ENCODE data around the gene CLDN11.
A peak's percentile ranks its signal among the peaks of the same experiment; 100 is the strongest.

The CLDN11 gene

GRCh38 chr3:170476291-170476690 lies 57.6 kb downstream of the CLDN11 start:
- no peak overlapping the region for H3K4me3 ChIP-seq (ENCODE audit: low read length)
- DNase-seq (ENCODE audit: low read depth) = no peak
- TF ChIP-seq CTCF (conservative IDR thresholded peaks at IDR 0.05; ENCODE audit: low read length) = no peak

- DNase-seq (ENCODE audit: low read depth) = no peak
- H3K4me3 ChIP-seq (ENCODE audit: low read length) = no peak overlapping the region
- no peak for TF ChIP-seq CTCF (conservative IDR thresholded peaks at IDR 0.05; ENCODE audit: low read length)
These were observed 58.7 kb downstream of the CLDN11 start for GRCh38 chr3:170477395-170477794.

GRCh38 chr3:170480111-170480510 lies 61.4 kb downstream of the CLDN11 start:
- TF ChIP-seq CTCF (conservative IDR thresholded peaks at IDR 0.05; ENCODE audit: low read length) = no peak
- DNase-seq (ENCODE audit: low read depth) = no peak
- H3K4me3 ChIP-seq (ENCODE audit: low read length) = no peak overlapping the region

GRCh38 chr3:170482199-170482598 lies 63.5 kb downstream of the CLDN11 start:
- no peak for DNase-seq (ENCODE audit: low read depth)
- no peak for TF ChIP-seq CTCF (conservative IDR thresholded peaks at IDR 0.05; ENCODE audit: low read length)

GRCh38 chr3:170483485-170484262 lies 65.0 kb downstream of the CLDN11 start:
- TF ChIP-seq CTCF (conservative IDR thresholded peaks at IDR 0.05; ENCODE audit: low read length) = peak; percentile 40
- no peak overlapping the region for H3K4me3 ChIP-seq (ENCODE audit: low read length)
- peak; percentile 29 for DNase-seq (ENCODE audit: low read depth)

More at GRCh38 chr3:170482199-170482598, 63.5 kb downstream of the CLDN11 start:
- no peak overlapping the region for H3K4me3 ChIP-seq (ENCODE audit: low read length)
